Uterus (tissue), 4 donors: Measurements from ENCODE around the gene ASCL5. TPM values are rescaled to one million over a fixed set of nuclear protein-coding genes. Genes with fewer than 3 reads are reported as not detected.

Experiments
- DNase-seq, 2 donors: peaks; one replicate each; pipeline ENCODE4 v3.0.0-alpha.2; 2019 to 2020
- H3K27ac ChIP-seq, 2 donors: fragments of 200-600 bp; sonication (generic); 1 replicate in 1 of 2; 2 replicates in 1 of 2; pipeline ENCODE4 v1.5.1; 2016 to 2018
- H3K27me3 ChIP-seq, 2 donors: fragments of 200-600 bp; sonication (generic); one replicate each; pipeline ENCODE4 v1.5.1; 2018 to 2019; ENCODE audit warnings: control low read depth in 1 of 2
- H3K36me3 ChIP-seq, 2 donors: fragments of 200-600 bp; sonication (generic); one replicate each; pipeline ENCODE4 v1.5.1; 2019; ENCODE audit warnings: control low read depth in 1 of 2
- H3K4me1 ChIP-seq, 2 donors: fragments of 200-600 bp; sonication (generic); one replicate each; pipeline ENCODE4 v1.5.1; 2018 to 2019; ENCODE audit warnings: control low read depth in 1 of 2
- H3K4me3 ChIP-seq, 2 donors: fragments of 200-600 bp; sonication (generic); 1 replicate in 1 of 2; 2 replicates in 1 of 2; pipeline ENCODE4 v1.5.1; 2018 to 2019; ENCODE audit warnings: mild to moderate bottlenecking in 1 of 2
- H3K9me3 ChIP-seq, 2 donors: fragments of 200-600 bp; sonication (generic); one replicate each; pipeline ENCODE4 v1.5.1; 2019; ENCODE audit warnings: control low read depth in 1 of 2
- POLR2A ChIP-seq, 2 donors: fragments of 450-650 bp; IDR thresholded peaks; one replicate each; pipeline ENCODE4 v1.6.1; 2016; ENCODE audit warnings: antibody characterized with exemption in 2 of 2, mild to moderate bottlenecking in 1 of 2, moderate library complexity in 1 of 2
- intact Hi-C: fragments of 100-400 bp; cut with DNase I; formaldehyde crosslinking; loops from one replicate; pipeline ENCODE4 v1.15.1; 2023; ENCODE audit warnings: low total_unique reads
- total RNA-seq, 4 donors: library from RNA; depleted of rRNA in 3 of 4; stranded (reverse); fragments of >200 nt in 3 of 4; gene quantifications; one replicate each; pipeline versions ENCODE4 v1.1.0 to v1.2.4, GENCODE V29; 2014 to 2023
- TF ChIP-seq, protein P1 (sequence below), 4 experiments: fragments of 200-600 bp in 2 of 4; fragments of 450-650 bp in 2 of 4; sonication (generic) in 2 of 4; IDR thresholded peaks; one replicate each; pipeline ENCODE4 v1.5.1; 2016 to 2019; ENCODE audit warnings: antibody characterized with exemption in 4 of 4, mild to moderate bottlenecking in 2 of 4, moderate library complexity in 1 of 4
- donor health status: DM: yes; HTN: yes; CAD: no.

The ASCL5 gene
- total RNA-seq, 4 donors from 2014 or later: not detected

DNA sequence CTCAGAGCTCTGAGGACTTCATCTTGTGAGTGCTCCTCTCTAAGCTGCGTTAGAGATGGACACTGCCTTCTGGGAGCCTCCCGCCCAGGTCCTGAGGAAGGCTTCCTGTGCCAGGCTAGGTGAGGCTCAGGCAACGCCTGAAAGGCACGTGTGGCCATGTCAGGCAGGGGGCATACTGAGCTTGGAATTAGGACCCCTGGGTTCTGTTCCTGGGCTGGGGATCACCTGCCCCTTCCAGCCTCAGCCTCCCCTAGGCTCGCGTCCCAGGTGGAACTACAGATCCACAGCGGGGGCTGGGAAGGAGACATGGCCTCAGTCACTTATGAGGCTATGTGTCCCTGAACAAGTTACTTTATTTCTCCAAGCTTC is 10.0 kb upstream of the ASCL5 start:
- Histone ChIP-seq H3K4me1 (peaks cover 0 to 7% of the 10 kb centered on the region in 2 donors), H3K36me3 (no peaks in the 10 kb centered on the region), H3K27me3 (no peaks in the 10 kb centered on the region), H3K27ac (peak overlapping the region; percentile 59 to 75), H3K4me3 (no peak overlapping the region), H3K9me3 (no peaks in the 10 kb centered on the region)
- no peak for DNase-seq
- intact Hi-C loops: no loop called here
- no peak for TF ChIP-seq POLR2A (IDR thresholded peaks at IDR 0.05)
- TF ChIP-seq, protein P1, sequence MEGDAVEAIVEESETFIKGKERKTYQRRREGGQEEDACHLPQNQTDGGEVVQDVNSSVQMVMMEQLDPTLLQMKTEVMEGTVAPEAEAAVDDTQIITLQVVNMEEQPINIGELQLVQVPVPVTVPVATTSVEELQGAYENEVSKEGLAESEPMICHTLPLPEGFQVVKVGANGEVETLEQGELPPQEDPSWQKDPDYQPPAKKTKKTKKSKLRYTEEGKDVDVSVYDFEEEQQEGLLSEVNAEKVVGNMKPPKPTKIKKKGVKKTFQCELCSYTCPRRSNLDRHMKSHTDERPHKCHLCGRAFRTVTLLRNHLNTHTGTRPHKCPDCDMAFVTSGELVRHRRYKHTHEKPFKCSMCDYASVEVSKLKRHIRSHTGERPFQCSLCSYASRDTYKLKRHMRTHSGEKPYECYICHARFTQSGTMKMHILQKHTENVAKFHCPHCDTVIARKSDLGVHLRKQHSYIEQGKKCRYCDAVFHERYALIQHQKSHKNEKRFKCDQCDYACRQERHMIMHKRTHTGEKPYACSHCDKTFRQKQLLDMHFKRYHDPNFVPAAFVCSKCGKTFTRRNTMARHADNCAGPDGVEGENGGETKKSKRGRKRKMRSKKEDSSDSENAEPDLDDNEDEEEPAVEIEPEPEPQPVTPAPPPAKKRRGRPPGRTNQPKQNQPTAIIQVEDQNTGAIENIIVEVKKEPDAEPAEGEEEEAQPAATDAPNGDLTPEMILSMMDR (IDR thresholded peaks at IDR 0.05): no peak

DNA sequence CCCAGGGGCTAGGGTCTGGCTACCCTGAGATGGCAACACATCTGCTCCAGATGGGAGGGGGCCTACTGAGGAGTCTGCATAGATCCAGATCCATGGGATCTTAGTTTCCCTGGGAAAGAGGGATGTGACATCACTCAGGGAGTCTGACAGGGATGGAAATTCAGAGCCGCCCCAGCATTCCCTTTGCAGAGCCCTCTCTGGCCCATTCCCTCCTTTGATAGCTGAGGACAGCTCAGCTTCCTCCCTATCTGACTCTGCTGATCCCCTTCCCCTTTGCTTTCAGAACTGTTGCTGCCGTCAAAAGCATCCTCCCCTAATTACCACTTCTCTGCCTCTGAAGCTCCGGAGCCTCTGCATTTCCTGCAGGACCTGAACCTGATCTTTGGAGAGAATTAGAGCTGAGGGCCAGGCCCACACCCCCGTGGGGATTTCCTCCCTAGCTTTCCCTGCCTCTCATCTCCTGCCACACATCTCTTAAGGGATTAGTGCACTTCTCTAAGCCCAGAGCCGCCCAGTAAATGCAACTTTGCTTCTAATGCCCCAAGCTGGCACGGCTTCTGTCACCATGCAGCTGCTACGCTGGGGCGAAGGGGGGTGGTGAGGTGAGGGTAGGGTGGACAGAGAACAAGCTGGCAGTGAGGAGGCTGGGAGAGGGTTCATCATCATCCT is 9.5 kb upstream of the ASCL5 start:
- H3K4me1 ChIP-seq: peaks cover 0 to 7% of the 10 kb centered on the region in 2 donors
- H3K4me3 ChIP-seq: no peak overlapping the region
- no peak for DNase-seq
- TF ChIP-seq, protein P1 (IDR thresholded peaks at IDR 0.05): no peak
- no peak for TF ChIP-seq POLR2A (IDR thresholded peaks at IDR 0.05)
- intact Hi-C loops: no loop called here
- H3K36me3 ChIP-seq: no peaks in the 10 kb centered on the region
- H3K27ac ChIP-seq: peak overlapping the region in 1 of 2 donors; percentile 59
- H3K27me3 ChIP-seq: no peaks in the 10 kb centered on the region
- H3K9me3 ChIP-seq: no peaks in the 10 kb centered on the region

DNA sequence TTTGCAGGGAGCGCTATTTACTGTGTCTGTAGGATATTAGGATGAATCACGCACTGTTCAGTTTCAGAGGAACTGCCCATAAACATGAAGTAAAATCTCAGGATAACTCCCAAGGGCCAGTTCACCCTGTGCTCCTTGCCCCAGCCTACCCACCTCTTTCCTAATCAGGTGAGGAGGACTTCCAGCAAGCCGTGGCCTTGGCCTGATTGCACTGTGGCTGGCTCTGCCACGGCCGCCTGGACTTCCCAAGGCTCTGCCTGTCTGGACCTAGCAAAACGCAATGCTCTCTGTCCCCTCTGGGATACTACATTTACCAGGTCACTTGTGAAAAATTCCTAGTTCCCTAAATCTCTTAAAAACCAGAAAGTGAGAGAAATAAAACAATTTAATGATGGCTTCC is 7.4 kb upstream of the ASCL5 start:
- Histone ChIP-seq H3K27ac (no peak overlapping the region), H3K4me3 (no peak overlapping the region), H3K36me3 (no peaks in the 10 kb centered on the region), H3K4me1 (peaks cover 0 to 7% of the 10 kb centered on the region in 2 donors), H3K27me3 (no peaks in the 10 kb centered on the region), H3K9me3 (no peaks in the 10 kb centered on the region)
- intact Hi-C loops: no loop called here
- no peak for DNase-seq
- TF ChIP-seq POLR2A (IDR thresholded peaks at IDR 0.05): no peak
- TF ChIP-seq, protein P1 (IDR thresholded peaks at IDR 0.05): no peak

DNA sequence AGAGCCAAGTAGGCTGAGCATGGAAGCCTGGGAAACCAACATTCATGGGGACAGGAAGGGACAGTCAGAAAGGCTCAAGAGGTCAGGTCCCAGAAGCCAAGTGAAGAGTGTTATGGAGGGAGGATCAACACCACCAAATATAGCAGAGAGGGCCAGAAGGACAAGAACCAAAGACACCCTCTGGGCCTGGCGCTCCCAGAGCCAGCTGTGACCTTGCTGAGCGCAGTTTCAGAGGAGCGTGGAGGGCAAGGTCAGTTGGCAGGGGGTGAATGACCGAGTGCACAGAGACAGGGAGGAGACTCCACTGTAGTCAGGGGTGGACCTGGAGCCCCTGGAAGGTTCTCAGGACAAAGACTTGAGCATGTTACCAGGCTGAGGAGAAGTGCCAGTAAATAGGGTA is 4.4 kb upstream of the ASCL5 start:
- no peak overlapping the region for H3K27ac ChIP-seq
- intact Hi-C loops: no loop called here
- no peaks in the 10 kb centered on the region for H3K27me3 ChIP-seq
- peaks cover 0 to 4% of the 10 kb centered on the region in 2 donors for H3K4me1 ChIP-seq
- no peak for DNase-seq
- TF ChIP-seq POLR2A (IDR thresholded peaks at IDR 0.05): no peak
- TF ChIP-seq, protein P1 (IDR thresholded peaks at IDR 0.05): no peak
- no peak overlapping the region for H3K4me3 ChIP-seq
- no peaks in the 10 kb centered on the region for H3K9me3 ChIP-seq
- H3K36me3 ChIP-seq: no peaks in the 10 kb centered on the region

DNA sequence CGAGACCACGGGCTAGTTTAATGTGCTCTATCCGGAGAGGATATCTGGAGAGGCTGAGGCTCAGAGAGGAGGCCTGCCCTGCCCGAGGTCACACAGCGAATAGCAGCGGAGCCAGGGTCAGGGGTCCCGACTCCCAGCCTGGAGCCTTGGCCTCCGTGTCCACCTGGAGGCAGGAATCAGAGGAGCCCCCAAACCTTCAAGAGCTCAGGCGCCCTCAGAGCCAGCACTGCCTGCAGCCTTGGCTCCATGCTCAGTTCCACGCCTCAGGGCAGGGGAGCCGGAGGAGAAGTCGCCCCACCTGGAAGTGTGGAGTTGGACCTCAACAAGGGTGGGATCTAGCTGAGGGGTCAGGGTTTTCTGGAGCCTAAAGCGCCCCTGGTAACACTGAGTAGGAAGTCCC is 2.0 kb upstream of the ASCL5 start:
- peaks cover 0 to 8% of the 10 kb centered on the region in 2 donors for H3K4me1 ChIP-seq
- H3K27ac ChIP-seq: no peak overlapping the region
- no peaks in the 10 kb centered on the region for H3K36me3 ChIP-seq
- TF ChIP-seq, protein P1 (IDR thresholded peaks at IDR 0.05): no peak
- TF ChIP-seq POLR2A (IDR thresholded peaks at IDR 0.05): no peak
- no peaks in the 10 kb centered on the region for H3K27me3 ChIP-seq
- intact Hi-C loops: no loop called here
- H3K4me3 ChIP-seq: no peak overlapping the region
- no peaks in the 10 kb centered on the region for H3K9me3 ChIP-seq
- DNase-seq: no peak
